H1 (cell line): Measurements from ENCODE around the gene NOL4L. TPM values are rescaled to one million over a fixed set of nuclear protein-coding genes. Genes with fewer than 3 reads are reported as not detected.

Experiments
- CTCF ChIA-PET: fragments of 300-600 bp; sonication (Branson Sonifier 250); formaldehyde crosslinking; loops from one replicate; lab custom pipeline; 2021; ENCODE audit not compliant: partially characterized antibody; lab: Charles Lee
- POLR2A ChIA-PET: fragments of 300-600 bp; sonication (Branson Sonifier 250); formaldehyde crosslinking; loops from one replicate; lab custom pipeline; 2021; ENCODE audit warnings: inconsistent platforms; ENCODE audit not compliant: partially characterized antibody; lab: Charles Lee
- DNase-seq, 2 experiments: peaks; one replicate each; pipeline versions ENCODE4 v3.0.0 to v3.0.0-alpha.2; 2010 to 2022; ENCODE audit warnings: low spot score in 2 of 2, low read depth in 1 of 2, mixed read lengths in 1 of 2
- FAIRE-seq: peaks from 2 replicates; lab custom pipeline; 2011; peaks lifted over from hg19 to GRCh38; lab: Jason Lieb, UNC
- H2AFZ ChIP-seq: 2 replicates; pipeline ENCODE4 v1.8.1; 2012; ENCODE audit warnings: low read length, inconsistent platforms
- H2AK5ac ChIP-seq: 2 replicates; pipeline ENCODE4 v1.6.1; 2013; ENCODE audit warnings: low read depth, low read length
- H2BK120ac ChIP-seq: replicated peaks from 2 replicates; pipeline ENCODE3; 2013; ENCODE audit warnings: low read depth, low read length, inconsistent platforms
- H2BK12ac ChIP-seq: 2 replicates; pipeline ENCODE4 v1.6.1; 2013; ENCODE audit warnings: low read depth, low read length
- H2BK15ac ChIP-seq: 2 replicates; pipeline ENCODE4 v1.6.1; 2013; ENCODE audit warnings: low read length
- H2BK20ac ChIP-seq: 2 replicates; pipeline ENCODE4 v1.6.1; 2013; ENCODE audit warnings: low read length
- H2BK5ac ChIP-seq: 2 replicates; pipeline ENCODE4 v1.6.1; 2013; ENCODE audit warnings: low read depth, low read length
- H3K14ac ChIP-seq: 2 replicates; pipeline ENCODE4 v1.6.1; 2013; ENCODE audit warnings: inconsistent platforms; ENCODE audit not compliant: insufficient read length
- H3K18ac ChIP-seq: 2 replicates; pipeline ENCODE4 v1.6.1; 2013; ENCODE audit warnings: low read length; ENCODE audit errors: extremely low read depth
- H3K23ac ChIP-seq: 2 replicates; pipeline ENCODE4 v1.6.1; 2013; ENCODE audit warnings: inconsistent platforms; ENCODE audit not compliant: insufficient read length
- H3K23me2 ChIP-seq: 2 replicates; pipeline ENCODE4 v1.6.1; 2013; ENCODE audit warnings: low read depth, low read length
- H3K27ac ChIP-seq: 2 replicates; pipeline ENCODE4 v1.6.1; 2011; ENCODE audit warnings: low read depth, low read length, inconsistent platforms
- H3K27me3 ChIP-seq, 4 experiments: replicated peaks in 1 of 4; 1 replicate in 1 of 4; 2 replicates in 3 of 4; pipeline versions ENCODE4 v1.6.1 to v1.8.1; 2011 to 2013; ENCODE audit warnings: low read length in 3 of 4, mild to moderate bottlenecking in 3 of 4, inconsistent platforms in 2 of 4, mixed read lengths in 2 of 4, moderate library complexity in 1 of 4; ENCODE audit not compliant: control insufficient read depth in 3 of 4, insufficient read depth in 3 of 4; ENCODE audit errors: extremely low read depth in 1 of 4
- H3K36me3 ChIP-seq, 4 experiments: 2 replicates each; pipeline versions ENCODE4 v1.6.1 to v1.8.1; 2011 to 2013; ENCODE audit warnings: mild to moderate bottlenecking in 4 of 4, low read length in 3 of 4, moderate library complexity in 2 of 4, control low read depth in 1 of 4, inconsistent platforms in 1 of 4; ENCODE audit not compliant: insufficient read depth in 4 of 4, control insufficient read depth in 2 of 4
- H3K4ac ChIP-seq: replicated peaks from 2 replicates; pipeline ENCODE3; 2013; ENCODE audit warnings: low read length, low read depth, mixed read lengths, inconsistent platforms; ENCODE audit not compliant: insufficient read length
- H3K4me1 ChIP-seq, 4 experiments: replicated peaks in 1 of 4; 1 replicate in 1 of 4; 2 replicates in 3 of 4; pipeline versions ENCODE4 v1.6.1 to v1.8.1; 2011 to 2013; ENCODE audit warnings: low read length in 3 of 4, inconsistent platforms in 2 of 4, mixed read lengths in 1 of 4; ENCODE audit not compliant: insufficient read depth in 4 of 4, control insufficient read depth in 3 of 4
- H3K4me2 ChIP-seq, 2 experiments: 2 replicates each; pipeline versions ENCODE4 v1.6.1 to v1.8.1; 2011 to 2013; ENCODE audit warnings: low read depth in 2 of 2, low read length in 2 of 2, control low read depth in 1 of 2, inconsistent platforms in 1 of 2, mild to moderate bottlenecking in 1 of 2; ENCODE audit not compliant: insufficient read depth in 1 of 2
- H3K4me3 ChIP-seq, 4 experiments: fragments of 200-600, 300-600 bp in 1 of 4; sonication (generic), shearing (Covaris generic), sonication (Bioruptor Twin) in 1 of 4; 2 replicates each; pipeline versions ENCODE4 v1.5.1 to v1.8.1; 2011 to 2016; ENCODE audit warnings: low read length in 4 of 4, low read depth in 3 of 4, control low read depth in 2 of 4, inconsistent platforms in 2 of 4, mild to moderate bottlenecking in 2 of 4, mixed read lengths in 1 of 4, moderate library complexity in 1 of 4; ENCODE audit not compliant: insufficient read depth in 2 of 4; ENCODE audit errors: extremely low read depth in 1 of 4
- H3K56ac ChIP-seq: replicated peaks from 2 replicates; pipeline ENCODE3; 2013; ENCODE audit warnings: low read depth, mild to moderate bottlenecking, mixed read lengths, low read length, inconsistent platforms; ENCODE audit not compliant: insufficient read length
- H3K79me1 ChIP-seq: 2 replicates; pipeline ENCODE4 v1.6.1; 2013; ENCODE audit warnings: low read depth, low read length, control low read depth
- H3K79me2 ChIP-seq, 2 experiments: 2 replicates each; pipeline versions ENCODE4 v1.6.1 to v1.8.1; 2012 to 2013; ENCODE audit warnings: low read length in 2 of 2, mild to moderate bottlenecking in 2 of 2, inconsistent platforms in 1 of 2; ENCODE audit not compliant: insufficient read depth in 2 of 2, control insufficient read depth in 1 of 2
- H3K9ac ChIP-seq, 4 experiments: replicated peaks in 1 of 4; 1 replicate in 1 of 4; 2 replicates in 3 of 4; pipeline versions ENCODE4 v1.6.1 to v1.8.1; 2011 to 2013; ENCODE audit warnings: low read depth in 3 of 4, low read length in 3 of 4, control low read depth in 2 of 4, mild to moderate bottlenecking in 2 of 4, moderate library complexity in 2 of 4, inconsistent platforms in 1 of 4; ENCODE audit errors: extremely low read depth in 1 of 4
- H3K9me3 ChIP-seq, 2 experiments: 2 replicates each; pipeline versions ENCODE4 v1.6.1 to v1.8.1; 2012 to 2013; ENCODE audit warnings: mild to moderate bottlenecking in 2 of 2, moderate library complexity in 2 of 2, control low read depth in 1 of 2, inconsistent platforms in 1 of 2, low read depth in 1 of 2, low read length in 1 of 2, mixed read lengths in 1 of 2; ENCODE audit not compliant: insufficient read depth in 2 of 2
- H4K20me1 ChIP-seq, 2 experiments: replicated peaks in 1 of 2; 2 replicates each; pipeline versions ENCODE3 to v1.8.1; 2011 to 2013; ENCODE audit warnings: inconsistent platforms in 2 of 2, low read length in 2 of 2, mild to moderate bottlenecking in 1 of 2; ENCODE audit not compliant: insufficient read depth in 2 of 2, control insufficient read depth in 1 of 2
- H4K5ac ChIP-seq: 2 replicates; pipeline ENCODE4 v1.6.1; 2013; ENCODE audit warnings: low read length, low read depth, mixed read lengths, inconsistent platforms; ENCODE audit not compliant: insufficient read length
- H4K8ac ChIP-seq: 2 replicates; pipeline ENCODE4 v1.8.0; 2013; ENCODE audit warnings: mild to moderate bottlenecking, moderate library complexity, low read length, inconsistent platforms; ENCODE audit not compliant: insufficient read depth; ENCODE audit errors: extremely low read depth
- H4K91ac ChIP-seq: replicated peaks from 2 replicates; pipeline ENCODE3; 2013; ENCODE audit warnings: low read length, mixed read lengths, inconsistent platforms; ENCODE audit not compliant: insufficient read length
- BCL11A ChIP-seq, 2 experiments: IDR thresholded peaks; one replicate each; pipeline ENCODE4 v1.6.1; 2011; ENCODE audit warnings: low read depth in 2 of 2, low read length in 2 of 2, mild to moderate bottlenecking in 2 of 2
- CBX8 ChIP-seq: fragments of 300-800, 300-1000 bp; sonication (generic); IDR thresholded peaks from 2 replicates; pipeline ENCODE4 v1.7.1; 2016; ENCODE audit warnings: low read depth, low read length, borderline replicate concordance
- JUN ChIP-seq: IDR thresholded peaks from 2 replicates; pipeline ENCODE4 v1.6.1; 2011; ENCODE audit warnings: low read depth, mild to moderate bottlenecking, improper control_type of control experiment, low read length
- POLR2A ChIP-seq, 2 experiments: IDR thresholded peaks; 1 replicate in 1 of 2; 2 replicates in 1 of 2; pipeline ENCODE4 v1.6.1; 2011; ENCODE audit warnings: low read depth in 2 of 2, low read length in 2 of 2, mild to moderate bottlenecking in 2 of 2; ENCODE audit errors: control extremely low read depth in 1 of 2
- RAD21 ChIP-seq, 2 experiments: IDR thresholded peaks in 1 of 2; conservative IDR thresholded peaks in 1 of 2; 2 replicates each; pipeline ENCODE4 v1.6.1; 2011; ENCODE audit warnings: low read depth in 2 of 2, low read length in 2 of 2, improper control_type of control experiment in 1 of 2, inconsistent platforms in 1 of 2, mild to moderate bottlenecking in 1 of 2, moderate library complexity in 1 of 2
- WGBS, 2 experiments: shearing (Covaris generic) in 1 of 2; methylation state at CpG; one replicate each; pipeline versions ENCODE4 v1.1.6 to v1.1.7; 2013 to 2015; ENCODE audit warnings: low lambda C conversion rate in 2 of 2, mixed read lengths in 2 of 2, inconsistent platforms in 1 of 2, low coverage in 1 of 2, missing lambda C conversion rate in 1 of 2; ENCODE audit not compliant: insufficient replicate concordance in 2 of 2, insufficient coverage in 1 of 2, insufficient read length in 1 of 2; ENCODE audit errors: extremely low coverage in 1 of 2, missing lambda C conversion rate in 1 of 2; 5-methylcytosine and 5-hydroxymethylcytosine counted together
- polyA plus RNA-seq, 7 experiments: library from polyadenylated mRNA; depleted of rRNA in 3 of 7; stranded (reverse) in 5 of 7; unstranded in 2 of 7; fragments of >200 nt in 5 of 7; fragments of 200-250 nt in 2 of 7; gene quantifications; 1 replicate in 5 of 7; 2 replicates in 1 of 7; 4 replicates in 1 of 7; pipeline versions ENCODE4 v1.2.1 to v1.2.3, GENCODE V29; 2011 to 2013; ENCODE audit warnings: missing spikeins in 2 of 7, mixed read lengths in 2 of 7
- total RNA-seq: library from RNA; stranded (reverse); fragmentation: NEBNext Ultra II Directional; extraction: Animal tissue kit (Norgen Biotek cat#: 25700); gene quantifications from 2 replicates; pipeline ENCODE4 v1.2.1, GENCODE V29; 2021

NOL4L gene
- total and polyA plus RNA-seq, 2 of the 8 experiments (the other 6 are each of a cell fraction or from before 2014, with no cell fraction given), result 15.3 to 23.7 TPM

- H2AFZ ChIP-seq, result no peak overlapping the region
- no peak overlapping the region for H4K91ac ChIP-seq
- POLR2A ChIA-PET, result interaction anchor here (1.2 kb wide), 1 partner anchor 9 kb away, joined by 3 read pairs; the partner anchor contains the start of gene NOL4L
- no peak overlapping the region for H3K56ac ChIP-seq
- no peak overlapping the region for H3K9ac ChIP-seq
- H2AK5ac ChIP-seq, result no peak overlapping the region
- 99% methylated on average over 5 of the region's 5 CpGs; no CpG with 5 or more reads in 1 of the 2 experiments for WGBS, 2 experiments
- no peak overlapping the region for H2BK20ac ChIP-seq
- TF ChIP-seq BCL11A (IDR thresholded peaks at IDR 0.05; ENCODE audit: low read depth in 2 of 2, low read length in 2 of 2) (no peak), JUN (no peak), POLR2A (IDR thresholded peaks at IDR 0.05; ENCODE audit: control extremely low read depth in 1 of 2, low read depth in 2 of 2, low read length in 2 of 2) (no peak), RAD21 (IDR thresholded peaks at IDR 0.05 in 1 of 2, conservative IDR thresholded peaks at IDR 0.05 in 1 of 2; ENCODE audit: low read depth in 2 of 2, low read length in 2 of 2) (no peak), CBX8 (no peak)
- TF ChIP-seq, all 59 proteins: peak for 0
- Histone ChIP-seq H3K4ac (no peak overlapping the region), H3K4me1 (peaks cover 0 to 18% (median 3%) of the 10 kb centered on the region in 4 experiments; a peak in 5 of 7 replicates), H3K79me2 (no peaks in the 10 kb centered on the region), H2BK5ac (no peak overlapping the region), H3K4me3 (no peak overlapping the region), H4K20me1 (no peaks in the 10 kb centered on the region), H3K23me2 (peaks cover 3% of the 10 kb centered on the region; the same call in 1 of the 2 replicates), H3K27me3 (peaks cover 0 to 2% (median 1%) of the 10 kb centered on the region in 4 experiments; a peak in 3 of 7 replicates), H3K23ac (no peak overlapping the region), H4K5ac (no peak overlapping the region), H3K18ac (no peak overlapping the region), H3K14ac (no peak overlapping the region), H2BK12ac (peak overlapping the region; percentile 27; the same call in 1 of the 2 replicates), H2BK15ac (no peak overlapping the region), H3K79me1 (no peaks in the 10 kb centered on the region), H3K27ac (no peak overlapping the region), H4K8ac (no peak overlapping the region), H3K9me3 (no peaks in the 10 kb centered on the region), H3K4me2 (no peak overlapping the region), H3K36me3 (no peaks in the 10 kb centered on the region), H2BK120ac (no peak overlapping the region)
- no peak for FAIRE-seq
- DNase-seq, result no peak
- CTCF ChIA-PET, result interaction anchor here (0.9 to 1.9 kb wide), 10 partner anchors 16 to 304 kb away, joined by 3 to 7 read pairs (median 4); no protein-coding TSS in a partner anchor
These were observed 9.3 kb downstream of the NOL4L start for GRCh38 chr20:32575805-32576204.
